HK-2 (cell line): Measurements from ENCODE around the gene PGP.

Experiments
- DNase-seq: peaks from one replicate; pipeline ENCODE4 v3.0.0-alpha.2; 2018; ENCODE audit not compliant: unreplicated experiment

Gene PGP

GRCh38 chr16:2163211-2163881, 51.3 kb downstream of the PGP start:
- DNase-seq: no peak

- no peak for DNase-seq
These were observed 51.9 kb downstream of the PGP start for GRCh38 chr16:2162676-2163118.

DNA sequence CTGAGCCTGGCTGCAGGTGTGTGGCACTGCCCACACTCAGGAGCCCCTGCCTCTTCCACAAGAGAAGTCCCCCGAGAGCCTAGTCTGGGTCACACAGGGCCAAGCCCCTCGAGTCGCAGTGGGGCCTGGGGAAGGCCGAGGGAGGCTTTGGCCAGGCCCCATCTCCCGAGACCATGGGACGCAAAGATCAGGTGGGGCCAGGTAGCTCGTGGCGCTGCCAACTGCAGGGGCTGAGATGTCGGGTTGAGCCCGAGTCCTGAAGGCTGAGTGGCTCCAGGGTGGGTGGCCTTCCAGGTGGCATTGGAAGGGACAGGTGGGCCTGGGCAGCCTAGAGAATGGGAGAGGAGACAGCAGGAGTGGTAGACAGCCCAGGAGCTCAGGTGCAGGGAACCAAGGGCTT, 52.7 kb downstream of the PGP start:
- DNase-seq: no peak
